IPS DF 19.7 (cell line): ENCODE results near the gene OTOP3.
"Not testable (repeated sequence)": the region's sequence is repeated elsewhere in the genome, so short reads cannot be mapped to it uniquely, and the experiment has no call there.

Experiments used
- DNase-seq: peaks from one replicate; pipeline ENCODE4 v3.0.0-alpha.2; 2013; ENCODE audit warnings: low read depth, low spot score

Gene OTOP3

GRCh38 chr17:74961657-74962350 is 26.1 kb downstream of the OTOP3 start:
- peak; percentile 57 for DNase-seq

GRCh38 chr17:74962622-74963394 is 27.1 kb downstream of the OTOP3 start:
- no peak for DNase-seq

- DNase-seq: no peak
These were observed 28.0 kb downstream of the OTOP3 start for GRCh38 chr17:74963656-74964055.

GRCh38 chr17:74964246-74964761 is 28.6 kb downstream of the OTOP3 start:
- DNase-seq: no peak

- DNase-seq: no peak
These were observed 29.4 kb downstream of the OTOP3 start for GRCh38 chr17:74964988-74965622.

- no peak for DNase-seq
These were observed 32.7 kb downstream of the OTOP3 start for GRCh38 chr17:74968361-74968780.

- DNase-seq: not testable (repeated sequence)
These were observed 33.8 kb downstream of the OTOP3 start for GRCh38 chr17:74969501-74969900.

- no peak for DNase-seq
These were observed 34.7 kb downstream of the OTOP3 start for GRCh38 chr17:74970395-74970794.

- DNase-seq: no peak
These were observed 35.6 kb downstream of the OTOP3 start for GRCh38 chr17:74971069-74971841.

GRCh38 chr17:74971842-74972106 is 36.1 kb downstream of the OTOP3 start:
- no peak for DNase-seq

GRCh38 chr17:74972107-74972972 is 36.6 kb downstream of the OTOP3 start, which contains the start of gene HID1:
TSS of gene HID1 (minus strand) at chr17:74972759. CDS start at chr17:74972656, 103 bp downstream.
- no peak for DNase-seq

GRCh38 chr17:74972973-74973328 is 37.3 kb downstream of the OTOP3 start:
- DNase-seq: no peak

GRCh38 chr17:74975943-74976342 is 40.2 kb downstream of the OTOP3 start:
- no peak for DNase-seq

GRCh38 chr17:74977802-74978201 is 42.1 kb downstream of the OTOP3 start:
- no peak for DNase-seq

GRCh38 chr17:74978240-74978639 is 42.5 kb downstream of the OTOP3 start:
- no peak for DNase-seq

GRCh38 chr17:74979408-74980146 is 43.9 kb downstream of the OTOP3 start:
- no peak for DNase-seq

GRCh38 chr17:74981318-74981978 is 45.8 kb downstream of the OTOP3 start:
- no peak for DNase-seq

GRCh38 chr17:74981979-74982662 is 46.4 kb downstream of the OTOP3 start:
- no peak for DNase-seq
